Dedifferentiated amniotic fluid mesenchymal stem cell (primary cell): ENCODE measurements around the gene ZNF791.
"Not testable (repeated sequence)": the region's sequence is repeated elsewhere in the genome, so short reads cannot be mapped to it uniquely, and the experiment has no call there.

ENCODE experiments used
- DNase-seq: peaks from one replicate; pipeline ENCODE4 v3.0.0-alpha.2; 2016; ENCODE audit errors: extremely low spot score

The ZNF791 gene

GRCh38 chr19:12629215-12629614, 18.5 kb downstream of the ZNF791 start:
- no peak for DNase-seq

DNA sequence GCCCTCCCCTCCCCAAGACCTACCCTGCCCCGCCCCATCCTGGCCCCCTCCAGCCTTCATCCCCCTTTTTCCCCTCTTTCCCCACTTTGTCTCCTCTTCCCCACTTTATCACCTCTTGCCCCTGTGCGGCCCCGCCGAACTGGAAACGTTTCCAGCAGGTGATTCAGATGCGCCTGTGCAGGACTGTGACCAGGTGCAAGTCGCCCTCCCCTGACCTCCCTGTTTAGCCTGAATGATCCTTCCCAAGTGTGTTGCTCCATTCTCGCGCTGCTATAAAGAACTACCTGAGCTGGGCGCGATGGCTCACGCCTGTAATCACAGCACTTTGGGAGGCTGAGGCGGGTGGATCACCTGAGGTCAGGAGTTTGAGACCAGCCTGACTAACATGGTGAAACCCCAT, 25.9 kb downstream of the ZNF791 start:
- DNase-seq: no peak

- no peak for DNase-seq
Observed at GRCh38 chr19:12638611-12639182, 28.0 kb downstream of the ZNF791 start.

GRCh38 chr19:12639901-12640613, 29.3 kb downstream of the ZNF791 start:
- DNase-seq: peak; percentile 71

DNA sequence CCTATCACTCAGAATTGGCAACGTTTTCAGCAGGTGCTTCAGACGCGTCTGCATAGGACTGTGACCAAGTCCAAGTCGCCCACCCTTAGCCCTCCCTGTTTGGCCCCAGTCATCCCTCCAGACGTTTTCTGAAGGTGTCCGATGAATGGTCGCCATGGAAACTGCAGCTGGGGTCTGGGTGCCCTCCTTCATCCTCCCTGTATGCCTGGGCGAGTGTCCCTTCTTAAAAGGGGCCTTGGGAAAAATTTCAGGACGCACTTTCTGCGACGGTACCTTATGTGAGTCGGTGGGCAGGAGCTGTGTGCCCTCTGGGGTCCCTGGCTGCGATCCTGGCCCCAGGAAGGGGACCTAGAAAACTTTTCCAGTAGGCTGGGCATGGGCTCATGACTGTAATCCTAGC, 30.7 kb downstream of the ZNF791 start:
- DNase-seq: no peak

GRCh38 chr19:12642506-12642905, 31.8 kb downstream of the ZNF791 start:
- no peak for DNase-seq

- not testable (repeated sequence) for DNase-seq
Observed at GRCh38 chr19:12643716-12644115, 33.0 kb downstream of the ZNF791 start.

GRCh38 chr19:12646551-12646950, 35.8 kb downstream of the ZNF791 start:
- no peak for DNase-seq

- DNase-seq: no peak
Observed at GRCh38 chr19:12647047-12647446, 36.3 kb downstream of the ZNF791 start.

GRCh38 chr19:12647490-12648071, 36.9 kb downstream of the ZNF791 start:
- no peak for DNase-seq

DNA sequence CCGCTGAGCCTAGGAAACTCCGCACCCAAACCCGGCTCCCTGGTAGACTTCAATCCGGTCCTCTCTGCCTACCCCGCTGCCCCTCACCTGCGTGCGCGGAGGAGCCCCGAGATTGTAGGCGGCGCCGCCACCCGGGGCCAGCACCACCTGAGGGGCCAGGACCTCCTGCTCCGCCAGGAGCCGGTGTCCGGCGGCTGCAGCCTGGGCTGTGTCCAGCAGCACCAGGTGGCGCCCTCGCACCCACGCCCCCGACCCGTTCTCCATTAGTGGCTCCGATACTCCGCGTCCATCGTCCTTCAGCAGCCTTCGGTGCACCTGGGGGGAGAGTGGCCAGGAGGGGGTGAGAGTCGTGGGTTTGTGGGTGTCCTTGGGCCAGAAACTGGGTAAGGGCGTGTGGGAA, 37.4 kb downstream of the ZNF791 start:
- no peak for DNase-seq

GRCh38 chr19:12649941-12650340, 39.2 kb downstream of the ZNF791 start:
- no peak for DNase-seq

- DNase-seq: no peak
Observed at GRCh38 chr19:12652219-12652618, 41.5 kb downstream of the ZNF791 start.

- DNase-seq: no peak
Observed at GRCh38 chr19:12655546-12655945, 44.8 kb downstream of the ZNF791 start.

DNA sequence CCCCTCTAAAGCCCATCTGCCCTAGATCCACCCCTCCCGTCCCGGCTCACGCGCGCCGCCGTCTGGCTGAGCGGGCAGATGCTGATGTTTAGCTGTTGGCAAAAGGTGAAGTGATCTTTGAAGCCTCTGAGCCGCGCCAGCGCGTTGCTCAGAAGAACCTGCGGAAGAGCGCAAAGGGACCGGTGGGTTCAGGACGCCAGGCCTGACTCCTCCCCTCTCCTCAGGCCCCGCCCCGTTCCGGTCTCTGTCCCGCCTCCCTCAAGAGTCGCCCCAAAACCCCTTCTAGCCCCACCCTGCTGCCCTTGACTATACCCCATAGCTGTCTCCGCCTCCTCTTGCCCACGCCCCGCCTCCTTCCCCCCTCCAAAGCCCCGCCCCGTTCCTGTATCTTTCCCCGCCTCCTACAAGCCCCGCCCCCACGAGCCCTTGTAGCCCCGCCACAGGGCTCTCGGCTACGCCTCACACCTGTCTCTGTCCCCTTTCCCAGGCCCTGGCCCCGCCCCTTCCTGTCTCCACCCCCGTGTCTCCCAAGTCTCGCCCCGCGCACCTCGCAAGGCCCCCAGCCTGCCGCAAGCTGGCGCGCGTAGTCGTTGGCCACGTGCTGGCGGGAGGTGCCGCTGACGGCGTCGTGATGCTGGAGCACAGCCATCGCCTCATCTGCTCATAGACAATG, 46.3 kb downstream of the ZNF791 start:
- no peak for DNase-seq

DNA sequence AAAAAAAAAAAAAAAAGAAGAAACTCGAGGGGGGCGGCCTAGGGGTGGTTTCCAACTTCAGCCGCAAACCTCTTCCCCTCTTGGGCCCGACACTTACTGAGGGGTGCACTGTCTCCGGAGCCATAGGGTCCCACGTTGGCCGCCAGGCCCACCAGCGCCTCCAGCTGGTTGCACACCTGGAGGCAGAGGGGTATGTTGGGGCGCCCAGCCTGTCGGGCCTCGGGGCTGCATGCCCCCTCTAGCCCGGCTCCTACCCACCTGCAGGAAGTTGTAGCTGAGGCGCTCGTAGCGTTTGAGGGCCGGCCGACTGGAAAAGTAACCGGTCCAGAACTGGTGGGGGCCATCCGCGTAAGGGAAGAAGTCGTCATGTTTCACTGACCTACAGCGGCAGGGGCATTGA, 47.2 kb downstream of the ZNF791 start:
- no peak for DNase-seq

GRCh38 chr19:12660980-12661379, 50.3 kb downstream of the ZNF791 start:
- DNase-seq: no peak

DNA sequence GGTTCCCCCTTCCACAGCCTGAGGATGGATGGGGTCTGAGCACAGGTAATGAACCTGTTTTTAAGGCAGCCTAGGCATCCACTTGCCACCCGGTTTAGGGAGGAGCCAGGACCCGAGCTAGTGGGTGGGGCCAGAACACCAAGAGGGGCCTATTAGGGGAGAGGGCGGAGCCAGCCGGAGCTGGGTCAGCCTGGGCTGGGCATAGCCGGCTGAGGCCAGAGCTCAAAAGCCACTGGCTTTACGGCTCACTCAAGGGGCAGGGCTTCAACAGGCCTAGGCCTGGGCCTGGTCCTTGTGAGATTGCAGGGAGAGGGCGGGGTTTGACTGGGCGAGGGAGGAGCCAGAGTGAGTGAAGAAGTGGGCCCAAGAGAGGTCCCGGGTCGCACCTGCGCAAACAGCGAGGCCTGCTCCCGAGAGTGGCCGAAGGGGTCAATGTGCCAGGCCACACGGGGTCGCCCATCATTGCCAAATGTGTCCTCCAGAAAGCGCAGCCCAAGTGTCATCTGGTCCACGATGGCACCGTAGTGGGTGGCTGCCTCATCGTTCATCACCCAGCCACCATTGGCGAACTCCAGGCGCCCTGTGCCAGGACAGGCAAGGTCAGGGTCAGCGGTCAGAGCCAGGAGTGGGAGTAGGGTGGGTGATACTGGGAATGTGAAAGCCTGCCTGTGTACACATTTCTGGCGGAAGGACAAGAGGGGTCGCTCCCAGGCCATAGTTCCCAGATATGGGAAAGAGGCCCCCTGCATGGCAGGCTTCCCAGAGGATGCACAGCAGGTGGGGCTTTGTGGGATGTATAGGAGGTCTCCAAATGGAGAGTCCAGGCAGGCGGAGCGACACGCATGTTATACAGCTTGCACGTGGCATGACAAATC, 53.9 kb downstream of the ZNF791 start:
- DNase-seq: no peak

GRCh38 chr19:12665281-12665573, 54.5 kb downstream of the ZNF791 start:
- no peak for DNase-seq

DNA sequence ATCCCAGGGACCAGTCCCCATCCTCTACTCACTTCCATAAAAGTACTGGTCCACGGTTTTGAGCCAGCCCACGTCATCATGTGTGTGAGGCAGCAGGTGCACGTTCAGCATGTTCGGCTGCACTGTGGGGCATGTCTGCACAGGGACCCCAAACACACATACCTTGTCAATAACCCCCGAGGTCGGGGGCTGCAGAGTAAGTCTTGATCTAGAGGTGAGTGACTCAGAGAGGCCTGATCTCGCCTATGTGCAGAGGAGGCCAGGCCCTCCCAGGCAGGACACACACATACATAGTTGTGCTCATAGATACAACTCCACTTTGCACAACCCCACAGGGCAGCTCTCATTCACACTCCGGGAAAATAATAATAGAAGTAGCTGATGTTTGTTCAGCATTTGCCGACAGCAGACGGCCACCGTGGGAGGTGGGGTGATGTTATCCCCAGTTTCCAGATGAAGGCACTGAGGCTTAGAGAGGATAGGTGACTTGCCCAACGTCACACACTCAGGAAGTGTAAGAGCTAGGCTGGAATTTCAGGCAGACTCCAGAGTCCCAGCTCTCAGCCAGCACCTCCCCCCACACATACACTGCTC, 55.0 kb downstream of the ZNF791 start:
- DNase-seq: no peak

GRCh38 chr19:12666265-12667048, 55.7 kb downstream of the ZNF791 start, which contains the start of the genes MAN2B1 and WDR83:
Gene MAN2B1, minus strand, starts transcription at chr19:12666742. Its CDS starts 41 bp downstream, at chr19:12666701.
Gene WDR83, plus strand, starts transcription at chr19:12666807. Its CDS starts 2,984 bp downstream, at chr19:12669791.
- DNase-seq: peak; percentile 62
